ENCODE measurements around the gene SMIM41. TPM values are rescaled to one million over a fixed set of nuclear protein-coding genes. Genes with fewer than 3 reads are reported as not detected.

SMIM41 gene
- total and polyA plus RNA-seq, 8 donors = 0.47 to 6.9 (median 3.7) TPM

DNA sequence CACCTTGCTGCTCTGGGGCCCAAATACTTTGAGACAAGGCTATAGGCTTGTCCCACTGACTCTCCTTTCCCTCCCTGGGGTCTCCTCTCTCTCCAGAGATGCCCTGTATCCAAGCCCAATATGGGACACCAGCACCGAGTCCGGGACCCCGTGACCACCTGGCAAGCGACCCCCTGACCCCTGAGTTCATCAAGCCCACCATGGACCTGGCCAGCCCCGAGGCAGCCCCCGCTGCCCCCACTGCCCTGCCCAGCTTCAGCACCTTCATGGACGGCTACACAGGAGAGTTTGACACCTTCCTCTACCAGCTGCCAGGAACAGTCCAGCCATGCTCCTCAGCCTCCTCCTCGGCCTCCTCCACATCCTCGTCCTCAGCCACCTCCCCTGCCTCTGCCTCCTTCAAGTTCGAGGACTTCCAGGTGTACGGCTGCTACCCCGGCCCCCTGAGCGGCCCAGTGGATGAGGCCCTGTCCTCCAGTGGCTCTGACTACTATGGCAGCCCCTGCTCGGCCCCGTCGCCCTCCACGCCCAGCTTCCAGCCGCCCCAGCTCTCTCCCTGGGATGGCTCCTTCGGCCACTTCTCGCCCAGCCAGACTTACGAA lies 25.2 kb upstream of the SMIM41 start:
- Histone ChIP-seq H3K4me3 (no peak overlapping the region), H3K36me3 (peaks cover 0 to 54% of the 10 kb centered on the region in 2 donors), H3K4me1 (peaks cover 8 to 44% of the 10 kb centered on the region in 2 donors), H3K9me3 (no peaks in the 10 kb centered on the region), H3K27ac (no peak overlapping the region), H3K27me3 (peaks cover 0 to 26% of the 10 kb centered on the region in 2 donors)
- DNase-seq = no peak
- ATAC-seq = no peak
- intact Hi-C loops (cut with DNase I) = no loop called here
- TF ChIP-seq, protein P1, sequence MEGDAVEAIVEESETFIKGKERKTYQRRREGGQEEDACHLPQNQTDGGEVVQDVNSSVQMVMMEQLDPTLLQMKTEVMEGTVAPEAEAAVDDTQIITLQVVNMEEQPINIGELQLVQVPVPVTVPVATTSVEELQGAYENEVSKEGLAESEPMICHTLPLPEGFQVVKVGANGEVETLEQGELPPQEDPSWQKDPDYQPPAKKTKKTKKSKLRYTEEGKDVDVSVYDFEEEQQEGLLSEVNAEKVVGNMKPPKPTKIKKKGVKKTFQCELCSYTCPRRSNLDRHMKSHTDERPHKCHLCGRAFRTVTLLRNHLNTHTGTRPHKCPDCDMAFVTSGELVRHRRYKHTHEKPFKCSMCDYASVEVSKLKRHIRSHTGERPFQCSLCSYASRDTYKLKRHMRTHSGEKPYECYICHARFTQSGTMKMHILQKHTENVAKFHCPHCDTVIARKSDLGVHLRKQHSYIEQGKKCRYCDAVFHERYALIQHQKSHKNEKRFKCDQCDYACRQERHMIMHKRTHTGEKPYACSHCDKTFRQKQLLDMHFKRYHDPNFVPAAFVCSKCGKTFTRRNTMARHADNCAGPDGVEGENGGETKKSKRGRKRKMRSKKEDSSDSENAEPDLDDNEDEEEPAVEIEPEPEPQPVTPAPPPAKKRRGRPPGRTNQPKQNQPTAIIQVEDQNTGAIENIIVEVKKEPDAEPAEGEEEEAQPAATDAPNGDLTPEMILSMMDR (IDR thresholded peaks at IDR 0.05) = no peak

GRCh38 chr12:52054833-52055730 lies 24.4 kb upstream of the SMIM41 start:
- no peak for DNase-seq
- TF ChIP-seq, protein P1 (IDR thresholded peaks at IDR 0.05) = no peak
- H3K36me3 ChIP-seq = peaks cover 0 to 57% of the 10 kb centered on the region in 2 donors

GRCh38 chr12:52055731-52056711 lies 23.5 kb upstream of the SMIM41 start:
- no peak for ATAC-seq
- H3K36me3 ChIP-seq = peaks cover 0 to 57% of the 10 kb centered on the region in 2 donors
- H3K27me3 ChIP-seq = peaks cover 0 to 9% of the 10 kb centered on the region in 2 donors

More at GRCh38 chr12:52054833-52055730, 24.4 kb upstream of the SMIM41 start:
- no peak for ATAC-seq
- H3K9me3 ChIP-seq = no peaks in the 10 kb centered on the region
- intact Hi-C loops (cut with DNase I) = no loop called here
- H3K27me3 ChIP-seq = peaks cover 0 to 19% of the 10 kb centered on the region in 2 donors
- peaks cover 5 to 38% of the 10 kb centered on the region in 2 donors for H3K4me1 ChIP-seq
- no peak overlapping the region for H3K4me3 ChIP-seq
- no peak overlapping the region for H3K27ac ChIP-seq

GRCh38 chr12:52056801-52057637 lies 22.5 kb upstream of the SMIM41 start:
- ATAC-seq (no peak), DNase-seq (no peak)
- Histone ChIP-seq H3K4me3 (no peak overlapping the region), H3K27me3 (no peaks in the 10 kb centered on the region), H3K4me1 (peaks cover 0 to 19% of the 10 kb centered on the region in 2 donors), H3K36me3 (peaks cover 0 to 57% of the 10 kb centered on the region in 2 donors), H3K27ac (no peak overlapping the region), H3K9me3 (no peaks in the 10 kb centered on the region)
- intact Hi-C loops (cut with DNase I) = no loop called here
- TF ChIP-seq, protein P1 (IDR thresholded peaks at IDR 0.05) = no peak

More at GRCh38 chr12:52055731-52056711, 23.5 kb upstream of the SMIM41 start:
- intact Hi-C loops (cut with DNase I) = no loop called here
- TF ChIP-seq, protein P1 (IDR thresholded peaks at IDR 0.05) = no peak
- Histone ChIP-seq H3K27ac (no peak overlapping the region), H3K9me3 (no peaks in the 10 kb centered on the region), H3K4me1 (peaks cover 0 to 29% of the 10 kb centered on the region in 2 donors), H3K4me3 (no peak overlapping the region)
- DNase-seq = no peak

Data from left lung (tissue), 10 donors.